NOMO-1 (cell line): ENCODE results near the gene HSPBAP1.

Experiments
- DNase-seq, 2 experiments: peaks; one replicate each; lab custom pipeline; 2025; ENCODE audit not compliant: unreplicated experiment in 2 of 2; lab: John Stamatoyannopoulos, UW

Gene HSPBAP1, protein sequence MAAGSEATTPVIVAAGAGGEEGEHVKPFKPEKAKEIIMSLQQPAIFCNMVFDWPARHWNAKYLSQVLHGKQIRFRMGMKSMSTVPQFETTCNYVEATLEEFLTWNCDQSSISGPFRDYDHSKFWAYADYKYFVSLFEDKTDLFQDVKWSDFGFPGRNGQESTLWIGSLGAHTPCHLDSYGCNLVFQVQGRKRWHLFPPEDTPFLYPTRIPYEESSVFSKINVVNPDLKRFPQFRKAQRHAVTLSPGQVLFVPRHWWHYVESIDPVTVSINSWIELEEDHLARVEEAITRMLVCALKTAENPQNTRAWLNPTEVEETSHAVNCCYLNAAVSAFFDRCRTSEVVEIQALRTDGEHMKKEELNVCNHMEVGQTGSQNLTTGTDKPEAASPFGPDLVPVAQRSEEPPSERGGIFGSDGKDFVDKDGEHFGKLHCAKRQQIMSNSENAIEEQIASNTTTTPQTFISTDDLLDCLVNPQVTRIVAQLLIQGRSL

DNA sequence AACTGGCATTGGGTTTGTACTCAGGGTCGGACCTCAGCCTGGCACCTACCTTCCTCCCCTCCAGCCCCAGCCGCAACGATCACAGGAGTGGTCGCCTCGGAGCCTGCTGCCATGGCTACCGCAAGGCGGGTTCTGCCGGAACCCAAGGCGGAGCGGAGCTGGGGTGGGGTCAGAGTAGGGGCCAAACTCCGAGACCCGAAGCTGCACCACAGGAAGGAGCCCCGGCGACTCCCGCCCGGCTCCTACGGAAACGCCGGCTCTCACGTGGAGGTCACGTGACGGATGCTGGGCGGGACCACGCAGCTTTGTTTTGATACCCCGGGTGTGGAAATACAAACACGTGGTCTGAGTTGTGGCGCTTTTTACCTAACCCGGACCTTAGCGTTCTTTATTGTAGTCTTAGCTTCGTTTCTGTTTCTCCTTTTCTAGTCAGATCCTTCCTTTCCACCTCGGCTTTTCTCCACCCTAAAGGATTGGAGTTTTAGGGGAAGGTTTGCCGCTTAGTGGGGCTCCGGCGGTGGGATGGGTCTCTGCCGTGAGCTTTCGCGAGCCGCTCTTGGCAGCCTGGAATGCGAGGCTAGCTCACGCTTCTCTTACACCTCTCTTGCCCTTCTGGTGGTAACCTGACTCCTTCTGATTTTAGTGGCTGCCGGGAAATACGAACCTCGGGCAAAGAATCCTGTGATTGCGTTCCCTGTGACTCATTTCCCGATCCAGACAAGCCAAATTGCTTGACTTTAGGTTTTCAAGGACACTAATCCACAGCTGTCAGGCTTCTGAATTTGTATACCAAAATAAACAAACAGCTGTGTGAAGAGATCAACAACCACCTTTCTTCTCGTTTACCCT lies at the start of gene HSPBAP1:
TSS of gene HSPBAP1 (minus strand) at position 264 of the 849 bp plus-strand sequence. CDS start at position 113, 151 bp downstream.
- no peak for DNase-seq

DNA sequence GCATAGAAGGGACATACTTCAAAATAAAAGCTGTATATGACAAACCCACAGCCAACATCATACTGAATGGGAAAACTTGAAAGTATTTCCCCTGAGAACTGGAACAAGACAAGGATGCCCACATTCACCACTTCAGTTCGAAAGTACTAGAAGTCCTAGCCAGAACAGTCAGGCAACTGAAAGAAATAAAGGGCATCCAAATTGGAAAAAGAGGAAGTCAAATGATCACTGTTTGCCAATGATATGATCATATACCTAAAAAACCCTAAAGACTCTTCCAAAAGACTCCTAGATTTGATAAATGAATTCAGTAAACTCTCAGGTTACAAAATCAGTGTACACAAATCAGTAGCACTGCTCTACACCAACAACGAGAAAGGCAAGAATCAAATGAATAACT lies 42.0 kb upstream of the HSPBAP1 start:
- no peak for DNase-seq

DNA sequence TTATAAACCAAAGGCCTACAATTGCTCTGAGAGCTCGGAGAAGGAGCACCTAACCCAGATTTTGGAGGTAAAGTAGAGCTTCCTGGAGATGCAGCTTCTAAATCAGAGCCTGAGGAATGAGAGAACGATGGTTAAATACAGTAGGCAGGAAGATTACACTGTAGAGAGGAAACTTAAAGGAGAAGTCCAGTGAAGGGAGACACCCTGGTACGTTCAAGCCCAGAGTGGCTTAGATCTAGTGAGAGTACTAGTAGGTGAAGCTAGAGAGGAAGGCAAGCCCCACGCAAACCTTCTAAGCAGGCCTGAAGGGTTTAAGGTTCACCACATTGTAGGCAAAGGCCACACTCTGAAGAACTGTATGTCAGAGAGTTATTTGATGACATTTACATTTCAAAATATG lies 34.6 kb upstream of the HSPBAP1 start:
- no peak for DNase-seq

DNA sequence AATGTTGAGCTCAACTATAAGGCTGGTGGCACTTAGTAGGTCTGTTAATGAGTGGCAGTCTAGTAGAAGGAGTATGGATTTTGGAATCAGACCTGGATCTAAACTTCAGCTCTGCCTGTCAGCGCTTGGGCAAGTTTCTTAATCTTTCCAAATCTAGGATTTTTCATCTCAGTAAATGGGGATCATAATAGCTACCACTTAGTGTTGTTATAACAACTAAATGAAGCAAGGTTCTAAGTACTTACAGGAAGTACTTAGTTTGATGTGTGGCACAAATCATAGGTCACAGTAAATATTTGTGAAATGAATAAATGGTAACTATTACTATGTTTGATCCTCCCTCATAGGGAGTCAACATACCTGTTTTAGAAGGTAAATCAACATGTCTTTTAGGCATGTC lies 32.6 kb upstream of the HSPBAP1 start:
- DNase-seq = no peak

DNA sequence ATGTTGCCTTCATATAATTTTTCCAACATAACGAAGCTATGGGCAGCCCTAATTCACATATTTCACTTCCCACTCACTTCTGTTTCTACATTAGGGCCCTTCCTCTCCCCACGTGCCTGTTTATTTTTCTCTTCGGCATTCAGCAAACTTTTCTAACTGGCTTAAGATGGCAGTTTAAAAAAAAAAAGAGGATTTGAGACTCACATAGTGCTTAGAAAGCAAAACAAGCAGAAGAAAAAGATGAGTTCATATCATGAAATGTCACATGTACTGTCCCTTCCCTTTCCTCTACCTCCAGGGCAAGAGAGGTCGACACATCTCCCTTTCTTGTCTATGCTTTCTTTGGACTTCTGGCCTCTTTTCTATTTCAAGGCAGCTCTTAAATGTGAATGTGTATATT lies 31.8 kb upstream of the HSPBAP1 start:
- DNase-seq = no peak

DNA sequence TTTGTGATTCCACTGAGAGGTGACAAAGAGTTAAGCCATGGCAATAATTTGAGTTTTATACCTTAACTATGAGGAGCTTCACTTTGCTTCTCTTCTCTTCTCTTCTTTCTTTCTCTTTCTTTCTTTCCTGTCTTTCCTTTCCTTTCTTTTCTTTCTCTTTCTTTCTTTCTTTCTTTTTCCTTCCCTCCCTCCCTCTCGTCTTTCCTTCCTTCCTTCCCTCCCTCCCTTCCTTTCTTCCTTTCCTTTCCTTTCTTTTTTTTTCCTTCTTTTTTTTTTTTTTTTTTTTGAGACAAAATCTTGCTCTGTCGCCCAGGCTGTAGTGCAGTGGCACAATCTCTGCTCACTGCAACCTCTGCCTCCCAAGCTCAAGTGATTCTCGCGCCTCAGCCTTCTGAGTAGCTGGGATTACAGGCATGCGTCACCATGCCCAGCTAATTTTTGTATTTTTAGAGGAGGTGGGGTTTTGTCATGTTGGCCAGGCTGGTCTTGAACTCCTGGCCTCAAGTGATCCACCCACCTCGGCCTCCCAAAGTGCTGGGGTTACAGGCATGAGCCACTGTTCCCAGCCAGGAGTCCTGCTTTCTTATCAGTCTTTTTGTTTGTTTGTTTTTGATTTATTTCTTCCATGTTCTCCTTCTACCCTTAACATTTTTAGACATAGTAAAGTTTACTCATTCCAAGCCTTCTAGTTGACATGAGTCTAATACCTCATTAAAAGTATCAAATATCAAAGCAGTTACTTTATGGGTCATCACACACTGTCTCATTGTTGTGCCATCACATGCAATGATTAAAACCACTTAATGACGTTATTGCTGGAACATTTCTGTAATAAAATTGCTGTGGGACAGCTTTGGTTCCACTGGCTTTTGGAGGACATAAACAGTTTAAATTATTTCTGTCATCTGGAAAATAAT lies 31.1 kb upstream of the HSPBAP1 start:
- no peak for DNase-seq

DNA sequence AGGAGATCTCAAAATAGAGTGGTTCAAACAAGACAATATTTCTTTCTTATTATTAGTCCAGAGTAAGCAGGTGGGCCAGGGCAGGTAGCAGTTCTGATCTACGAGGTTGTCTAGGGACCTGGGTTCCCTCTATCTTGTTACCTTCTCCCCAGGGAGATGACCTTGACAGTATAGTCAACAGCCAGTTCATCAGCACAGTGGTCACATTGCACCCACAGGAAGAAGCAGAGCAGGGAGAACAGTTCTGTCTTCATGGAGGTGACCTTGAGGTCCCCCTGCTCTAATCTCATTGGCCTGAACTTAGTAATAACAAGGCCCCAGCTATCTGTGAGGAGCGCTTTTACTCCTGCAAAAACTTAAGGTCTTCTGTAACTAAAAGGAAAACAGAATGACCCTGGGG lies 23.0 kb upstream of the HSPBAP1 start:
- no peak for DNase-seq

DNA sequence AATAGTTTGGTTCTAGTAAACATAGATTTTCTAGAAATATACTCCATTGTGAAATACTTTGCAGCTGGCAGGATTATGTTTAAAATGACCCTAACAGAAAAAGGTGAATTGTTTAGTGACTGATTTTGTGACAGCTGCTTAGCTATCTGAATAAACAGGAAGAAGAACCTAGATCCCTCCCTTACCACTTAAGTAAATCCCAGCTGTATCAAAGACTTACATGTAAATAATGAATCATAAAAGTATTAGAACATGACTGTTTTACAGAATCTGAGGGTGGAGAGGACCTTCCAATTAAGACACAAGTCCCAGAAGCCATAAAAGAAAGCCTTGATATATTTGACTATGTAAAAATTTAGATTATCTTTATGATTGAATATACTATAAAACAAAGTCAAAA lies 17.1 kb upstream of the HSPBAP1 start:
- no peak for DNase-seq

DNA sequence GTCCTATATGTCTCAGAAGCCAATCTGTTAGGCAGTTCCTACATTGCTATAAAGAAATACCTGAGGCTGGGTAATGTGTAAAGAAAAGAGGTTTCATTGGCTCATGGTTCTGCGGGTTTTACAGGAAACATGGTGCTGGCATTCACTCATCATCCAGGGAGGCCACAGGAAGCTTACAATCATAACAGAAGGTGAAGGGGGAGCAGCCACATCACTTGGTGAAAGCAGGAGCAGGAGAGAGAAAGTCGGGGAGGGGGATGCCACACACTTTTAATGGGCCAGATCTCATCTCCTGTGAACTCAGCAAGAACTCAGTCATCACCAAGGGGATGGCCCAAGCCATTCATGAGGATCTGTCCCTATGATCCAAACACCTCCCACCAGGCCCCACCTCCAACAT lies 10.3 kb upstream of the HSPBAP1 start:
- no peak for DNase-seq

DNA sequence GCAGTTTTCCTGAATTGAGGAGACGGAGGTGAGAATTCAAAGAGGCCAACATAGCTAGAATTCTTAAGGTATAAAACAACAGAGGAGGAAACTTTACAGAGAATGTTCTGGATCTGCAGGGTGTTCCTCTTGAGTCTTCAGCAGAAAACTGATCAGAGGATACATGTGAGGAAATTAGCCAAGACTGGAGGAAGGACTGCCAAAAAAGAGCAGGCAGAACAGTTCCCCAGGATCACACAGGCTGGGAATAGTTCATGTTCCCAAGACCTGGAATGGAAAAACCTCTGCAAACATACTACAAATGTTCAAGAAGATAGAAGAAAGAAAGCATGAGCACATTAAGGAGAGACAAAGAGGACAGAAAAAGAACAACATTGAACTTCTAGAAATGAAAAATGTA lies 8.7 kb upstream of the HSPBAP1 start:
- no peak for DNase-seq

DNA sequence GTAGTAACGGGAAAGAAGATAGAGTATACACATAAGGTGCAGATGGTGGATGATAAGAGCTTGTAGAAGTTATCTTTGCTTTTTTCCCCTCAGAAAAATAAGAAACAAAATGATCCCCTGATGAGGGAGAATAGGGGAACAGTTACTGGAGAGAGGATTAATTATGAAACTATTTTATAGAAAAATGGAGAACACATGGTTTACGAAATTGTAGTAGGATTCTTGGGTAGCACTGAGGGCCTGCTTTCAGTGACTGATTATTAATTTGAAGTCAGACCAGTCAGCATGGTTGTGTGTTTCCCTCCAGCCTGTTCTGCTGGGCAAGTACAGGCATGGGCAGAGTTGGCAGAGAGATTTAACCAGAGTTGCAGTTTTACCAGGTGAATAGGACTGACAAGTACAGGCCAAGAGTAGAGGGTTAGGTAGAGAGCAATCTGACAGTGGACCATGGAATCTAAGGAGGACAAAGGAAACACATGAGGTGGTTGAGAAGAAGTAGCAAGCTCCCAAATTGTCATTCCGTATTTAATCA lies 7.1 kb upstream of the HSPBAP1 start:
- DNase-seq = no peak

DNA sequence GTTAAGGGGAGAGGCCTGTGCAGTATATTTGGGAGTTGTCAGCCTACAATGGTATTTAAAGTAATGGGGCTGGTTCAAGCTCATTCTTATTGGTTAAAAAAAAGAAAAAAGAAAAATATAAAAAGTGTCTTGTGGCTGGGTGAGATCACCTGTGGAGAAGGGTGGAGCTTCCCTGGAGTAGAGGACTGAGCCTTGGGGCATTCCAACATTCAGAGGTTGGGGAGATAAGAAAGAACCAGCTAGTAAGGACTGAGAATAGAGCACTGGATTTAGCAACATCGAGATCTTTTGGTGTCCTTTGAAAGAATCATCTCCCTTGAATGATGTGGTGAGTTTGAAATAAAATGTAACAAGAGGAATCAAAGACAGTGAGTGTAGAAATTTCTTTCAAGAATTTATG lies 6.4 kb upstream of the HSPBAP1 start:
- no peak for DNase-seq

DNA sequence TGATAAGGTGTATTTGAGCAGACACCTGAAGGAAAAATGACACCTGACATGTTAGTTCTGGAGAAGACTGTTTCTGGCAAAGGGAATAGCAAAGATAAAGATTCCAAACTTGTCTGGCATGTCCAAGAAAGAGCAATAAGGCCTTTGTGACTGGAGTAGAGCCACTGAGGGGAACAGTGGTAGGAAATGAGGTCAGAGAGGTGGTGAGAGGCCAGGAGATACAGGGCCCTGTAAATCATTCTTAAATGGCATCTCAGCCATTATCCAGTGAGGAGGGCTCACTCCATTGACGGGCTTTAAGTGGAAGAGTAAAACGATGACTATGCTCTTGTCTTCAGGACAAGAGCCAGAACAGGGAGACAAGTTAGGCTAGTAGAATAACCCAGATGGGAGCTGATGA lies 5.7 kb upstream of the HSPBAP1 start:
- no peak for DNase-seq

DNA sequence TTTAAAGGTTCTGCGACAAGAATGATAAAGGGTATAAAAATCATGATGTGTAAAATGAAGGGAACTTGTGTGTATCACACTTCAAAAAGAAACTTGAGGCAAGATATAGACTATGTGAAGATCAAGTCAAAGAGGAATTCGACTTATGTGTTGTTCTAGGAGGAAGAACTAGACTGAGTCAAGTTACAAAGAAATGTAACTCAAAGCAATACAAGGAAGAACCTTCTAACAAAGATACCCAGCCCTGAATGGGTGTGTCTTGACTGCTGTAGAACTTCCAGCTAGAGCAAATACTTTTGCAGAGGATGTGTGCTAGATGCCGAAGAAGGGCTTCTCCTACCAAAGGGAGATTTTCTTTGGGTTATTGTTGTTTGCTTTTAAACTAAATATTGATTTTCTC lies 3.7 kb upstream of the HSPBAP1 start:
- DNase-seq = no peak

DNA sequence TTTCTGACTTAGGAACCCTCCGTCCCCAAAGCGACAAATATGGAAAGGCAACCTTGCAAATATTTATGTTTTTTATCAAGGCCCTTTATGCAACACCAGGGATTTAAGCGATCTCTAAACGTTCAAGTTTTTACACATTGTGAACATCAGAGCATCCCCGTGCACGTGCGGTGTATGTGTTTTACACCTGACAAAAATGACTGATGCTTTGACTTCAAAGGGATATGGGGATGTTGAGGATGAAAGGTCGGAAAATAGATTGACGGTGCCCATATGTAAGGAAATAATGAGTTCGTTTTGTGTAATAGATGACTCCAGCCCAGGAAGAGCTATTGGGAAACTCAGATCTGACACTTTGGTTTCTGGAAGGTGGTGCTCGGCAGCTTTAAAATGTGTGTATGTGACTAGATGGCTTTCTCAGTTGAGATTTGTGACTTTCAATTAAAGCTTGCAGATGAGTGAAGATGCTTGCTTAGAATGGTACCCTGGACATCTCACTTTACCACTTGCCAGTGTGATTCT lies 2.1 kb upstream of the HSPBAP1 start:
- DNase-seq = no peak

DNA sequence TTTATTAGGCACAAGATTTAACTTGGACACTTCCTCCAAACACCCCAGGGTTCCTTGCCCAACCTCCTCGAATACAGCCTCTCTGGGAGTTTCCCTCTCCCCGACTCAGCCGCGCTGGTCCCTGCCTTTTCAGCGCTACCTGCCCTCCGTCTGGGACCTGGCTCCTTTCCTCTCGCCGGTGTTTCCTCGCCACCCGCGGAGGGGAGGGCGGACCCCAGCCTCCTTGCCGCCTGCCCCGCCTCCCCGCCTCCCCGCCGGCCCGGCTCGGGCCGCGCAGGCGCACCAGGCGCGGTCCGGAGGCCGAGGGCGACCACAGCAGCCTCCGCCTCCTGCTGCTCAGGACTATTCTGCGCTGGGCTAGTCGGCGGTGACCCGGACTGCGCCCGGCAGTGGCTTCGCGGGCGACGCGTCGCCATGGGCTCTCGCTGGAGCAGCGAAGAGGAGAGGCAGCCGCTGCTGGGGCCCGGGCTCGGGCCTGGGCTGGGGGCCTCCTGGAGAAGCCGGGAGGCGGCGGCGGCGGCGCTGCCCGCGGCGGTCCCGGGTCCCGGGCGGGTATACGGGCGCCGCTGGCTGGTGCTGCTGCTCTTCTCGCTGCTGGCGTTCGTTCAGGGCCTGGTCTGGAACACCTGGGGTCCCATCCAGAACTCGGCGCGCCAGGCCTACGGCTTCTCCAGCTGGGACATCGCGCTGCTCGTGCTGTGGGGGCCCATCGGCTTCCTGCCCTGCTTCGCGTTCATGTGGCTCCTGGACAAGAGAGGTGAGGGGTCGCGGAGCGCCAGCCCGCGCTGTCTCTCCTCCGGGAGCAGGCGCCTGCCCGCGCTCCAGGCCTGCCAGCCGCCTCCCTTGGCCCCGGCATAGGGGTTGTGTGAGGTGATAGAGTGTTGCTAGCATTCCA lies 1.4 kb upstream of the HSPBAP1 start, which contains the start of gene SLC49A4:
TSS of gene SLC49A4 (plus strand) at position 291 of the 895 bp plus-strand sequence. CDS start at position 415, 124 bp downstream.
- DNase-seq = no peak

DNA sequence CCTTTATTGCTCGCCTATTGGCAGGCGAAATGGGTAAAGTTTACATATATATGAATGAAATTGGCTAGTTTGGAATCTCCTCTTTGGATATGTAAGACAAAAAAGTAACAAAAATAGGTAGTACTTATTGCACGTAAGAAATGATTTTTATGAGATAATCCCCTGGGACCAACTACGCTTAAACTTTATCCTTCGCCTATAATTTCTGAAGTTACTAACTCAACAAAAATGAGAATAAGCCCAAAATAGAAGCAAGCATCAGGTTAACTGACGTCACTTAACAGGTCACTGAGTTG lies 800 bp upstream of the HSPBAP1 start:
- no peak for DNase-seq

DNA sequence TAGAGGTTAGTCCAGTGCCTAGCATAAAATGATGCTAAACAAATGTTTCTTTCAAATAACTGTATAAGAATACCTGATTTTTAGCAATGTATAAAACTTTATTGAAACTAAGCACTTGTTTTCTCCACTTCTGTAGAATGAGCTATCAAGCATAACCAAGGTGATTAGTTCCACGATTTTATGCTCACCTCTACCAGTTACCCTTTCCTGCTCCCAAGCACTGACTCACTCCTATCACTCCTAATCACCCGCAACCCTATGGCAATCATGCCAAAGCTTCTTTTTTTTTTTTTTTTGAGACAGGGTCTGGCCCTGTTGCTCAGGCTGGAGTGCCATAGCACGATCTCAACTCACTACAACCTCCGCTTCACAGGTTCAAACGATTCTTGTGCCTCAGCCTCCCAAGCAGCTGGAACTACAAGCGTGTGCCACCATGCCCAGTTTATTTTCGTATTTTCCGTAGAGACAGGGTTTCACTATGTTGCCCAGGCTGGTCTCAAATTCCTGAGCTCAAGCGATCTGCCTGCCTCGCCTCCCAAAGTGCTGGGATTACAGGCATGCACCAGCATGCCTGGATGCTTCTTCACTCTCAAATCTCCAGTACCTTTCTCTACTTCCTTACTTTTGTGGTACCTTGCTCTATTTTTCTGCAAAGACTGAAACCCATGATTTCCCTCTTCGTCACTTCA lies 3.9 kb downstream of the HSPBAP1 start:
- no peak for DNase-seq

DNA sequence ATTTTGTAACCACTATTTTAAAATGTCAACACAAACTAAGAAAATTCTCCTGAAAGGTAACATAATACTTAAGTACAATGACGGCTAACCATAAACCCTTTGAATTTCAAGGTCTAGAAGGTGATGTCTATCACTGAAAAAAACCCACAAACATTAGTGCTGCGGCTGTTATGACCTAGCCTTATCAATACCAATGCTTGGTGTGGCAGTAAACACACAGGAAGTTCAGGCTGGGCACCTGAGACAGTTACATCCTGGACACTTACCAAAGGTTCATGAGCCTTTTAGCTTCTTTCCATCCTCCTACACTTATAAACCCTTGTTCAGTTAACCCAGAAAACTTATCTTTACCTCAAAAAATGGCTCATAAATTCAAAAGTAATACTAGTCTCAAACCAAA lies 5.8 kb downstream of the HSPBAP1 start:
- DNase-seq = no peak
